Ovary (tissue), 3 donors: Measurements from ENCODE around the gene CDKN2AIPNL.

Source experiments
- POLR2A ChIP-seq: fragments of 450-650 bp; IDR thresholded peaks from one replicate; pipeline ENCODE4 v1.6.1; 2017; ENCODE audit warnings: antibody characterized with exemption, mild to moderate bottlenecking, moderate library complexity
- TF ChIP-seq, protein P1 (sequence below), 3 donors: fragments of 450-650 bp in 2 of 3; fragments of 200-600 bp in 1 of 3; IDR thresholded peaks; one replicate each; pipeline versions ENCODE4 v1.5.1 to v1.8.0; 2016 to 2022; ENCODE audit warnings: antibody characterized with exemption in 3 of 3, mild to moderate bottlenecking in 1 of 3
- donor health status: DM: no; HTN: no; CAD: no.

DNA sequence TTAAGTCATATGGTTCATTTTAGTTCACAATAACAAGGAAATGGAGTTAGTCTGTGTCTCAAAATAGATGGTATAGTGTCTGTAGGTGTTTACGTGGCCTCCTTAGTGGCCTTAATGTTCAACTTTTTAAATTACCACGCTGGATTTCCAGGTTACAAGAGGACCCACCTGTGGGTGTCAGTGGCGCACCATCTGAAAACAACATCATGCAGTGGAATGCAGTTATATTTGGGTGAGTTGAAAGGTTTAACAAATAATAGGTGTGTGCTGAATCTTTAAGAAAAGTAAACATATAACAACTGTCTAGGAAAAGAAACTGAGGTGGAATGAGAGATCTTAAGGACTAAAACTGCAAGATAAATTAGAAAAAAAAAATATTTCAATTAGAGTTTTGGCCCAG is 37.4 kb downstream of the CDKN2AIPNL start:
- no peak for TF ChIP-seq POLR2A
- TF ChIP-seq, protein P1, sequence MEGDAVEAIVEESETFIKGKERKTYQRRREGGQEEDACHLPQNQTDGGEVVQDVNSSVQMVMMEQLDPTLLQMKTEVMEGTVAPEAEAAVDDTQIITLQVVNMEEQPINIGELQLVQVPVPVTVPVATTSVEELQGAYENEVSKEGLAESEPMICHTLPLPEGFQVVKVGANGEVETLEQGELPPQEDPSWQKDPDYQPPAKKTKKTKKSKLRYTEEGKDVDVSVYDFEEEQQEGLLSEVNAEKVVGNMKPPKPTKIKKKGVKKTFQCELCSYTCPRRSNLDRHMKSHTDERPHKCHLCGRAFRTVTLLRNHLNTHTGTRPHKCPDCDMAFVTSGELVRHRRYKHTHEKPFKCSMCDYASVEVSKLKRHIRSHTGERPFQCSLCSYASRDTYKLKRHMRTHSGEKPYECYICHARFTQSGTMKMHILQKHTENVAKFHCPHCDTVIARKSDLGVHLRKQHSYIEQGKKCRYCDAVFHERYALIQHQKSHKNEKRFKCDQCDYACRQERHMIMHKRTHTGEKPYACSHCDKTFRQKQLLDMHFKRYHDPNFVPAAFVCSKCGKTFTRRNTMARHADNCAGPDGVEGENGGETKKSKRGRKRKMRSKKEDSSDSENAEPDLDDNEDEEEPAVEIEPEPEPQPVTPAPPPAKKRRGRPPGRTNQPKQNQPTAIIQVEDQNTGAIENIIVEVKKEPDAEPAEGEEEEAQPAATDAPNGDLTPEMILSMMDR (IDR thresholded peaks at IDR 0.05), result no peak
